Astrocyte of the hippocampus (primary cell): Measurements from ENCODE around the gene WFIKKN1.

Source experiments
- DNase-seq: peaks from one replicate; pipeline ENCODE4 v3.0.0; 2011; ENCODE audit warnings: low read depth, low spot score

The WFIKKN1 gene

GRCh38 chr16:630815-631405, at the start of gene WFIKKN1:
Gene WFIKKN1 (plus strand): TSS chr16:630985. CDS start chr16:631254, 269 bp downstream.
- DNase-seq, result peak; percentile 45

GRCh38 chr16:582218-582613, 48.6 kb upstream of the WFIKKN1 start:
- DNase-seq, result no peak

- DNase-seq, result no peak
Observed at GRCh38 chr16:582614-583331, 48.0 kb upstream of the WFIKKN1 start.

GRCh38 chr16:583470-583814, 47.3 kb upstream of the WFIKKN1 start:
- no peak for DNase-seq

GRCh38 chr16:583815-584591, 46.8 kb upstream of the WFIKKN1 start:
- no peak for DNase-seq

- DNase-seq, result no peak
Observed at GRCh38 chr16:585351-585750, 45.4 kb upstream of the WFIKKN1 start.

- DNase-seq, result peak; percentile 81
Observed at GRCh38 chr16:586047-586644, 44.6 kb upstream of the WFIKKN1 start.

- DNase-seq, result no peak
Observed at GRCh38 chr16:586645-587590, 43.9 kb upstream of the WFIKKN1 start.

GRCh38 chr16:588639-588888, 42.2 kb upstream of the WFIKKN1 start:
- DNase-seq, result peak; percentile 76

- peak; percentile 98 for DNase-seq
Observed at GRCh38 chr16:588889-589657, 41.7 kb upstream of the WFIKKN1 start.

- peak; percentile 100 for DNase-seq
Observed at GRCh38 chr16:589658-590187, 41.1 kb upstream of the WFIKKN1 start, which contains the start of gene RAB40C. Gene RAB40C (plus strand): TSS chr16:590066. CDS start chr16:590292, 226 bp downstream.

GRCh38 chr16:590188-590814, 40.5 kb upstream of the WFIKKN1 start:
- peak; percentile 82 for DNase-seq

- no peak for DNase-seq
Observed at GRCh38 chr16:590815-591200, 40.0 kb upstream of the WFIKKN1 start.

GRCh38 chr16:591231-591630, 39.6 kb upstream of the WFIKKN1 start:
- DNase-seq, result peak; percentile 41

GRCh38 chr16:591892-592517, 38.8 kb upstream of the WFIKKN1 start:
- DNase-seq, result no peak

GRCh38 chr16:592518-593306, 38.1 kb upstream of the WFIKKN1 start:
- peak; percentile 20 for DNase-seq

GRCh38 chr16:593406-593805, 37.4 kb upstream of the WFIKKN1 start:
- DNase-seq, result no peak

GRCh38 chr16:593807-594206, 37.0 kb upstream of the WFIKKN1 start:
- DNase-seq, result no peak

- DNase-seq, result no peak
Observed at GRCh38 chr16:595094-595528, 35.7 kb upstream of the WFIKKN1 start.
